HepG2 (cell line): ENCODE results near the gene DDX6.

Source experiments
- FOXK2 ChIP-seq: fragments of 450-650 bp; IDR thresholded peaks from 2 replicates; pipeline ENCODE4 v1.6.1; 2016
- MED8 ChIP-seq: sonication (generic); formaldehyde crosslinking; IDR thresholded peaks from 2 replicates; pipeline ENCODE4 v1.8.1; 2023; ENCODE audit warnings: mild to moderate bottlenecking, missing genetic modification reagents; ENCODE audit not compliant: insufficient replicate concordance
- NONO ChIP-seq, 2 experiments: fragments of 450-650 bp in 1 of 2; sonication (generic) in 1 of 2; formaldehyde crosslinking in 1 of 2; IDR thresholded peaks in 1 of 2; conservative IDR thresholded peaks in 1 of 2; 2 replicates each; pipeline versions ENCODE4 v1.6.1 to v1.8.0; 2017 to 2022; ENCODE audit warnings: mild to moderate bottlenecking in 1 of 2, missing genetic modification reagents in 1 of 2, moderate library complexity in 1 of 2
- SP2 ChIP-seq: sonication (generic); formaldehyde crosslinking; IDR thresholded peaks from 2 replicates; pipeline ENCODE4 v1.5.1; 2020; ENCODE audit warnings: mild to moderate bottlenecking, missing genetic modification reagents
- ZNF598 ChIP-seq: sonication (generic); formaldehyde crosslinking; IDR thresholded peaks from 2 replicates; pipeline ENCODE4 v1.5.1; 2020; ENCODE audit warnings: mild to moderate bottlenecking, missing genetic modification reagents, borderline replicate concordance
- TF ChIP-seq, protein P1 (sequence below): sonication (generic); formaldehyde crosslinking; conservative IDR thresholded peaks from 2 replicates; pipeline ENCODE4 v1.4.0; 2020; ENCODE audit warnings: missing genetic modification reagents
- TF ChIP-seq, protein P2 (sequence below): sonication (generic); formaldehyde crosslinking; IDR thresholded peaks from 2 replicates; pipeline ENCODE4 v1.5.0; 2020; ENCODE audit warnings: mild to moderate bottlenecking, missing genetic modification reagents, moderate library complexity
- TF ChIP-seq, protein P3 (sequence below): sonication (generic); formaldehyde crosslinking; IDR thresholded peaks from 2 replicates; pipeline ENCODE4 v1.4.0; 2020; ENCODE audit warnings: missing genetic modification reagents

DNA sequence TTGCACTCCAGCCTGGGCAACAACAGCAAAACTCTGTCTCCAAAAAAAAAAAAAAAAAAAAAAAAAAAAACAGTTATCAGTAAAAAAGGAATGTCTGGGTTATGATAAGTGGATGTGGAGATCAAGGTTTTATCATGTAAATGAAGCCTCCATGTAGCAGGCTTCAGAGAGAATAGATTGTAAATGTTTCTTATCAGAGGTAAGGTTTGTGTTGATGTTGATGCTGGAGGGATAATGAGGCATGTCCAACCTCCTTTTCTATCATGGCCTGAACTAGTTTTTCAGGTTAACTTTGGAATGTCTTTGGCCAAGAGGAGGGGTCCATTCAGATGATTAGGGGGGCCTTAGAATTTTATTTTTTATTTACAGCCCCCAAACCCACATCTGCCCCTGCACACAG is 76.1 kb downstream of the DDX6 start:
- TF ChIP-seq, protein P1, sequence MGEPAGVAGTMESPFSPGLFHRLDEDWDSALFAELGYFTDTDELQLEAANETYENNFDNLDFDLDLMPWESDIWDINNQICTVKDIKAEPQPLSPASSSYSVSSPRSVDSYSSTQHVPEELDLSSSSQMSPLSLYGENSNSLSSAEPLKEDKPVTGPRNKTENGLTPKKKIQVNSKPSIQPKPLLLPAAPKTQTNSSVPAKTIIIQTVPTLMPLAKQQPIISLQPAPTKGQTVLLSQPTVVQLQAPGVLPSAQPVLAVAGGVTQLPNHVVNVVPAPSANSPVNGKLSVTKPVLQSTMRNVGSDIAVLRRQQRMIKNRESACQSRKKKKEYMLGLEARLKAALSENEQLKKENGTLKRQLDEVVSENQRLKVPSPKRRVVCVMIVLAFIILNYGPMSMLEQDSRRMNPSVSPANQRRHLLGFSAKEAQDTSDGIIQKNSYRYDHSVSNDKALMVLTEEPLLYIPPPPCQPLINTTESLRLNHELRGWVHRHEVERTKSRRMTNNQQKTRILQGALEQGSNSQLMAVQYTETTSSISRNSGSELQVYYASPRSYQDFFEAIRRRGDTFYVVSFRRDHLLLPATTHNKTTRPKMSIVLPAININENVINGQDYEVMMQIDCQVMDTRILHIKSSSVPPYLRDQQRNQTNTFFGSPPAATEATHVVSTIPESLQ (CRISPR knock-in tag) = no peak
- TF ChIP-seq NONO (IDR thresholded peaks at IDR 0.05) = no peak
- no peak for TF ChIP-seq NONO (CRISPR knock-in tag; conservative IDR thresholded peaks at IDR 0.05)
- TF ChIP-seq, protein P2, sequence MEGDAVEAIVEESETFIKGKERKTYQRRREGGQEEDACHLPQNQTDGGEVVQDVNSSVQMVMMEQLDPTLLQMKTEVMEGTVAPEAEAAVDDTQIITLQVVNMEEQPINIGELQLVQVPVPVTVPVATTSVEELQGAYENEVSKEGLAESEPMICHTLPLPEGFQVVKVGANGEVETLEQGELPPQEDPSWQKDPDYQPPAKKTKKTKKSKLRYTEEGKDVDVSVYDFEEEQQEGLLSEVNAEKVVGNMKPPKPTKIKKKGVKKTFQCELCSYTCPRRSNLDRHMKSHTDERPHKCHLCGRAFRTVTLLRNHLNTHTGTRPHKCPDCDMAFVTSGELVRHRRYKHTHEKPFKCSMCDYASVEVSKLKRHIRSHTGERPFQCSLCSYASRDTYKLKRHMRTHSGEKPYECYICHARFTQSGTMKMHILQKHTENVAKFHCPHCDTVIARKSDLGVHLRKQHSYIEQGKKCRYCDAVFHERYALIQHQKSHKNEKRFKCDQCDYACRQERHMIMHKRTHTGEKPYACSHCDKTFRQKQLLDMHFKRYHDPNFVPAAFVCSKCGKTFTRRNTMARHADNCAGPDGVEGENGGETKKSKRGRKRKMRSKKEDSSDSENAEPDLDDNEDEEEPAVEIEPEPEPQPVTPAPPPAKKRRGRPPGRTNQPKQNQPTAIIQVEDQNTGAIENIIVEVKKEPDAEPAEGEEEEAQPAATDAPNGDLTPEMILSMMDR (CRISPR knock-in tag) = no peak
- TF ChIP-seq ZNF598 = no peak
- no peak for TF ChIP-seq FOXK2
- no peak for TF ChIP-seq SP2
- TF ChIP-seq, protein P3, sequence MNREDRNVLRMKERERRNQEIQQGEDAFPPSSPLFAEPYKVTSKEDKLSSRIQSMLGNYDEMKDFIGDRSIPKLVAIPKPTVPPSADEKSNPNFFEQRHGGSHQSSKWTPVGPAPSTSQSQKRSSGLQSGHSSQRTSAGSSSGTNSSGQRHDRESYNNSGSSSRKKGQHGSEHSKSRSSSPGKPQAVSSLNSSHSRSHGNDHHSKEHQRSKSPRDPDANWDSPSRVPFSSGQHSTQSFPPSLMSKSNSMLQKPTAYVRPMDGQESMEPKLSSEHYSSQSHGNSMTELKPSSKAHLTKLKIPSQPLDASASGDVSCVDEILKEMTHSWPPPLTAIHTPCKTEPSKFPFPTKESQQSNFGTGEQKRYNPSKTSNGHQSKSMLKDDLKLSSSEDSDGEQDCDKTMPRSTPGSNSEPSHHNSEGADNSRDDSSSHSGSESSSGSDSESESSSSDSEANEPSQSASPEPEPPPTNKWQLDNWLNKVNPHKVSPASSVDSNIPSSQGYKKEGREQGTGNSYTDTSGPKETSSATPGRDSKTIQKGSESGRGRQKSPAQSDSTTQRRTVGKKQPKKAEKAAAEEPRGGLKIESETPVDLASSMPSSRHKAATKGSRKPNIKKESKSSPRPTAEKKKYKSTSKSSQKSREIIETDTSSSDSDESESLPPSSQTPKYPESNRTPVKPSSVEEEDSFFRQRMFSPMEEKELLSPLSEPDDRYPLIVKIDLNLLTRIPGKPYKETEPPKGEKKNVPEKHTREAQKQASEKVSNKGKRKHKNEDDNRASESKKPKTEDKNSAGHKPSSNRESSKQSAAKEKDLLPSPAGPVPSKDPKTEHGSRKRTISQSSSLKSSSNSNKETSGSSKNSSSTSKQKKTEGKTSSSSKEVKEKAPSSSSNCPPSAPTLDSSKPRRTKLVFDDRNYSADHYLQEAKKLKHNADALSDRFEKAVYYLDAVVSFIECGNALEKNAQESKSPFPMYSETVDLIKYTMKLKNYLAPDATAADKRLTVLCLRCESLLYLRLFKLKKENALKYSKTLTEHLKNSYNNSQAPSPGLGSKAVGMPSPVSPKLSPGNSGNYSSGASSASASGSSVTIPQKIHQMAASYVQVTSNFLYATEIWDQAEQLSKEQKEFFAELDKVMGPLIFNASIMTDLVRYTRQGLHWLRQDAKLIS (CRISPR knock-in tag) = no peak
- TF ChIP-seq MED8 (CRISPR knock-in tag) = no peak
